Measurements from ENCODE around the gene DGAT2.

The DGAT2 gene, protein sequence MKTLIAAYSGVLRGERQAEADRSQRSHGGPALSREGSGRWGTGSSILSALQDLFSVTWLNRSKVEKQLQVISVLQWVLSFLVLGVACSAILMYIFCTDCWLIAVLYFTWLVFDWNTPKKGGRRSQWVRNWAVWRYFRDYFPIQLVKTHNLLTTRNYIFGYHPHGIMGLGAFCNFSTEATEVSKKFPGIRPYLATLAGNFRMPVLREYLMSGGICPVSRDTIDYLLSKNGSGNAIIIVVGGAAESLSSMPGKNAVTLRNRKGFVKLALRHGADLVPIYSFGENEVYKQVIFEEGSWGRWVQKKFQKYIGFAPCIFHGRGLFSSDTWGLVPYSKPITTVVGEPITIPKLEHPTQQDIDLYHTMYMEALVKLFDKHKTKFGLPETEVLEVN

DNA sequence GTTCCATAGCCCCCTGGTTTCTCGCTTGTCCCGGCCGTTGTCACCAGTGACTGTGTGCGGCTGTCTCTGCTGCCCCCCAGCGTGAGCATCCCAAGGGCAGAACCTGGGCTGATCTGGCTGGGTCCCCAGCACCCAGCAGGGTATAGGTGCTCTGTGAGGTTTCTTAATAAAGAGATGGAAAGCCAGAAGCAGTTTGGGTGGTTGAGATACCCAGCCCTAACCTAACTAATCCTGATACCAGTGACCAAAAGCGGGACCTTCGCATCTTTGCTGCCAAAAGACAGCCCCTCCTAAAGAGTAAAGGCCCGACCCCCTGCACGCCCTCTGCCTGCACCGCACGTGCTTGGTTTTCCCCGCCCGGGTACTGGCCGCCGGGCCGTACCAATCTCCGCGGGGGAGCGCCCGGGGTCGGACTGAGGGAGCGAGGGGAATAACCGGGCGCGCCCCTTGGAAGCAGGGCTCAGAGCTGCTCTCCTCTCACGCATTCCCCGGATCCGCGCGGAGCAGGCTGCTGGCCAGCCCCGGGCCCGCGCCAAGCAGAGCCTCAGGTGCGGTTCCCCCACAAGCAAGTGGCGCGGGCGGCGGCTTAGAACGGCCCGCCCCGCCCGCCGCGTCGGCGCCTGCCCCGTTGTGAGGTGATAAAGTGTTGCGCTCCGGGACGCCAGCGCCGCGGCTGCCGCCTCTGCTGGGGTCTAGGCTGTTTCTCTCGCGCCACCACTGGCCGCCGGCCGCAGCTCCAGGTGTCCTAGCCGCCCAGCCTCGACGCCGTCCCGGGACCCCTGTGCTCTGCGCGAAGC, at the start of gene DGAT2:
Gene DGAT2 (plus strand): TSS at position 667 of the 797 bp plus-strand sequence. CDS start 214 bp downstream, outside the sequence.
- in situ Hi-C loops (cut with HindIII; ENCODE audit: low pct_unique_long_range_greater_than_20kb, low sequenced_read_pairs), result no loop called here
- peak; percentile 80 to 87 for DNase-seq (ENCODE audit: low read depth in 1 of 2, low spot score in 1 of 2)
- TF ChIP-seq JUND (IDR thresholded peaks at IDR 0.05; ENCODE audit: low read depth), result no peak

DNA sequence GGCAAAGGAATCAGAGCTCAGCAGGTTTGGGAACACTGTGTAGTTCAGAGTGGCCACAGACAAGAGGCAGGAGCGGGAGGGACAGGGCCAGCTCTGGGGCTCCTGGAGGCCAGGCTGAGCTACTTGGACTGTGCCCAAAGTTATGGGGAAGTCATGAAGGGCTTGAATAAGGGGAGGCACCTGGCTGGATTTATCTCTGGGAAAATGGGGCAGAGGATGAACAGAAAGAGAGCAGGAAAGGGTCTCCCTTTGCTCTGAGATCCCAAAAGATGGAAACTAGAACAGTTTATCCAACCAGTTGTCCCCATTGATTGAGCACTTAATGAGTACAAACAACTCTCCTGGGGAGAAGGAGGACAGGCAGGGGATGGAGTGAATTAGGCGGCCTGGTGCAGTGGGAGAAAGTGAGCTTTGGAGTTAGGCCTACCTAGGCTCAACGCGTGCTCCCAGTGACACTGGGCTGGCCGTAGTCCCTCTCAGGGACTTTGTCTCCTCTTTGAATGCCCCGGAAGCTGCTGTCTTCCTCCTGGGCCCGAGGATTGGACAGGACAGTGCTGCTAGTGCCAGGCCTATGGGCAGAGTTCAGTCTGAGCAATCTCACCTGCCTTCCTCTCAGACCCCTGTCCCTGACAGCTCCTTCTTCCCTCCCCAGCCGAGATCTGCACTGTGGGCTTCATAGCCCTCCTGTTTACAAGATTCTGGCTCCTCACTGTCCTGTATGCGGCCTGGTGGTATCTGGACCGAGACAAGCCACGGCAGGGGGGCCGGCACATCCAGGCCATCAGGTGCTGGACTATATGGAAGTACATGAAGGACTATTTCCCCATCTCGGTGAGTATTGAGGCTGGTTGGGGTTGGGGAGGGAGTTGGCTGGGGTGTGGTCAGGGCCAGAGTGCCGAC, 49.0 kb upstream of the DGAT2 start:
- DNase-seq (ENCODE audit: low read depth in 1 of 2, low spot score in 1 of 2), result no peak
- in situ Hi-C loops (cut with HindIII; ENCODE audit: low pct_unique_long_range_greater_than_20kb, low sequenced_read_pairs), result no loop called here
- TF ChIP-seq JUND (IDR thresholded peaks at IDR 0.05; ENCODE audit: low read depth), result no peak

DNA sequence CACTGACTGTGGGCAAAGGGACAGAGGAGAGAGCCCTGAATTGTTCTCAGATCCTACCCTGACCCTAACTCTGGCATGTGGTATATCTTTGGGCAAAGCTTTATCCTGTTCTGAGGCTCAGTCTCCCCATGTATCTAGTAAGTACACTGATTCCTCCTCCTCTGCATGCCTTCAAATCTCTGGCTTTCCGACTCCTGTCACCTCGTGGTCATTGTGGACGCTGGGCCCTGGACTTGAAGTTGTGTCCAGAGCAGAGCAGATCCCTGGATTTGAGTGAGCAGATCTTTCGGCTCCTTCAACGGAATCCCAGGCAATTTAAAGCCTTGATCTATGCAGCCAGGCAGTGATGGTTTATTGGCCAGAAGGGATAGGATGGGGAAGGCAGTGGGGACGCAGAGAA, 47.9 kb upstream of the DGAT2 start:
- no peak for DNase-seq (ENCODE audit: low read depth in 1 of 2, low spot score in 1 of 2)
- TF ChIP-seq JUND (IDR thresholded peaks at IDR 0.05; ENCODE audit: low read depth), result no peak
- in situ Hi-C loops (cut with HindIII; ENCODE audit: low pct_unique_long_range_greater_than_20kb, low sequenced_read_pairs), result no loop called here

DNA sequence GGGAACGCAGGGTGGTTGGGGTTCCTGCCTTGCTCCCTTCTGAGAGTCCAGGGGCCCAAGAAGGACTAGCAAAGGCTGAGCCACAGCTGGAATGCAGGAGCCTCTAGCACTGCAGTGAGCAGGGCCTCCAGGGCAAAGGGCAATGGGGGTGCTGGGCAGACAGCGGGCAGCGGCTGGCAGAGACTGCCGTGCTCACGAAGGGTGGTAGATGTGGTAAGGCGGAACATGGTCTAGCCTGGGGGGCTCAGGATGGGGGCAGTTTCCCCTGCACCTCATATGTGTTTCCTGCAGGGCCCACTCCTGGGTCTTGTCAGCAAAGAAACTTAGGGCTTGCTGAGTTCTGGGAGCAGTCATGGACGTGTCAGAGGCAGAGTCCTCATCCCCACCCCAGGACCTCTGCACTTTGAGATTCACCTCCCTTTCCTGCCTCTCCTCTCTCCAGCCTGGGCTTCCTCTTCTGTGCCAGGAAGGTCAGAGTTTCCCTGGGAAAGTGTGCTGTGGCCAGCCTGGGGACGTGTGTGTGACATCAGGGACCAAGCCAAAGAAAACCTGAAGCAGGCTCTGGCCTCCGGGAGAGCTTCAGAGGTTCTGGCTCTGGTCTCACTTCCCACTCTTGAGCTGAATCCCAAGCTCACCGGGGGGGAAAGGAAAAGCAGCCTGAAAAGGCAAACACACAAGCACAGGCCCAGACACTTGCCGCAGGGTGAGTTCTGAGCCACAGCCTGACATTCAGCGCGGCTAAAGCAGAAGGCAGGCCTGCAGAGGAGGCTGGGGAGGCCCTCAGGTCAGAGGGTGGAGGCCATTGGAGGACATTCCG, 46.5 kb upstream of the DGAT2 start:
- in situ Hi-C loops (cut with HindIII; ENCODE audit: low pct_unique_long_range_greater_than_20kb, low sequenced_read_pairs), result no loop called here
- DNase-seq (ENCODE audit: low read depth in 1 of 2, low spot score in 1 of 2), result no peak
- no peak for TF ChIP-seq JUND (IDR thresholded peaks at IDR 0.05; ENCODE audit: low read depth)

DNA sequence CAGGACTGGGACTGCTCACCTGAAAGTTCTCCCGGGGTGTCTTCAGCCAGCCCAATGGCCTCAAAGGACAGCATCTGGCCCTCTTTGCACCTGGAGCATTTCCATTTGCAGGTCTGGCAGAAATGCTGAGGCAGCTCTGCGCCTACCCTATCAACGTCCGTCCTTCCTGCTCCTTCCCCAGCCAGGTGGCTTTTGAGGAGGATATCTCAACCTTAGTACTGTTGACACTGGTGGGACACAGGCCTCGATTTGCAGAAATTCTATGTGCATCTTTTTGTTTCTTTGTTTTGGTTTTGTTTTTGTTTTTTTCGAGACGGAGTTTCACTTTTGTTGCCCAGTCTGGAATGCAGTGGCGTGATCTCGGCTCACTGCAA, 45.9 kb upstream of the DGAT2 start:
- no peak for TF ChIP-seq JUND (IDR thresholded peaks at IDR 0.05; ENCODE audit: low read depth)
- DNase-seq (ENCODE audit: low read depth in 1 of 2, low spot score in 1 of 2), result no peak
- in situ Hi-C loops (cut with HindIII; ENCODE audit: low pct_unique_long_range_greater_than_20kb, low sequenced_read_pairs), result no loop called here

DNA sequence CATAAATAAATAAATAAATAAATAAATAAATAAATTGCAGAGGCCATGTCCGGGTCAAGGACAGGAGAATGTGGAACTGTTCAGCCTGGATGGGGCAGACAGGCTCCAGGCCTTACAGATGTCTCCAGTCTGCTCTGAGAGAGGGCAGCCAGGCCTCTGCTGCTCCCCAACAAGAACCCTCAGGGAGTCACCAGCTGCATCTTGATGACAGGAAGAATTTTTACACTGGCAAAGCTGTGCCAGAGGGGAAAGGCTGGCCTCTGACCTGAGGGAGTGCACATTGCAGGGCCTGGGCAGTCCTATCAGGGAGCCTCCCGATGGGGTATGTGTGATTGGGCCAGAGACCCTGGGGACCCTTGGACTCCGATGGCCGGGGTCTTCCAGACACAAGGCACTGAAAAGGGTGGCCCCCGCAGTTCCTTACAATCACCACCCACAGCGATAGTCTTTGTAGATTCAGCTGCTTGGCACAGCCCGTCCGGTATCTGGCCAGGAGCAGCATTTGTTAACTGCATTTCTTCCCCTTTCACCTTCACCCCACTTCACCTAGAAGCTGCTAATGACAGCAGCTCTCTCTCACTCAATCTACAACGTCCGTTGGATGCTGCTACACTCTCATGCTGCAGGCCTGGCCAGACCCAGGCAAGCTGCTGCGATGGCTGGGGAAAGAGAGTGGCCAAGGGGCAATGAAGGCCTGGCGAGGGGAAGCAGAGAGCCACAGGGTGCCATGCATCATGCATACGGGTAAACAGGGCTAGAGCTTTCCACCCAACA, 42.8 kb upstream of the DGAT2 start:
- TF ChIP-seq JUND (IDR thresholded peaks at IDR 0.05; ENCODE audit: low read depth), result no peak
- no peak for DNase-seq (ENCODE audit: low read depth in 1 of 2, low spot score in 1 of 2)
- in situ Hi-C loops (cut with HindIII; ENCODE audit: low pct_unique_long_range_greater_than_20kb, low sequenced_read_pairs), result no loop called here

DNA sequence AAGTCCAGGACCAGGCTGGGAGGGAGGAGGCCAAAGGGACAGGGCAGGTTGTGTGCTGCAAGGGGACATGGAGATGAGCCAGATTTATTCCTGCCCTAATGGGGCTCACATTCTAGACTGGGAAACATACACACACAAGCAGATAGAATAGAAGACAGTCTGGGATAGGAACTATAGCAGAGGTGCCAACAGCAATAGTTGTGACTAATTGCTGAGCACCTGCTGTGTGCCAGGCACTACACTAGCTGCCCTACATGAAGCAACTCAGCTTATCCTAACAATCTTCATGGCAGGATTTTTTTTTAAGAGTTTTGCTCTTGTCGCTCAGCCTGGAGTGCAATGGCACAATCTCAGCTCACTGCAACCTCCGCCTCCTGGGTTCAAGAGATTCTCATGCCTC, 39.6 kb upstream of the DGAT2 start:
- no peak for DNase-seq (ENCODE audit: low read depth in 1 of 2, low spot score in 1 of 2)
- TF ChIP-seq JUND (IDR thresholded peaks at IDR 0.05; ENCODE audit: low read depth), result no peak
- in situ Hi-C loops (cut with HindIII; ENCODE audit: low pct_unique_long_range_greater_than_20kb, low sequenced_read_pairs), result no loop called here

DNA sequence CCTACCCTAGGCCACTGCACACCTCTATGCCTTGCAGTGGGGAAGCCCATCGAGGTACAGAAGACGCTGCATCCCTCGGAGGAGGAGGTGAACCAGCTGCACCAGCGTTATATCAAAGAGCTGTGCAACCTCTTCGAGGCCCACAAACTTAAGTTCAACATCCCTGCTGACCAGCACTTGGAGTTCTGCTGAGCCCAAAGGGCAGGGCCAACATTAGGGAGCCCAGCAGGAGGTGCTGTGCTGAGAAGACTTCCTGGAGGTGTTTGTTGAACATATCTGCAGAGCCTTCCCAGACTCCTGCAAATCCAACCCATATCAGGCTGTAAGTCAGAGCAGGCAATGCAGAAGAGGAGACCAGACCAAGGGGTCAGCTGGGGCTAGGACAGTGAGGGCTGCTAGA, 37.5 kb upstream of the DGAT2 start:
- no peak for DNase-seq (ENCODE audit: low read depth in 1 of 2, low spot score in 1 of 2)
- TF ChIP-seq JUND (IDR thresholded peaks at IDR 0.05; ENCODE audit: low read depth), result no peak
- in situ Hi-C loops (cut with HindIII; ENCODE audit: low pct_unique_long_range_greater_than_20kb, low sequenced_read_pairs), result no loop called here

DNA sequence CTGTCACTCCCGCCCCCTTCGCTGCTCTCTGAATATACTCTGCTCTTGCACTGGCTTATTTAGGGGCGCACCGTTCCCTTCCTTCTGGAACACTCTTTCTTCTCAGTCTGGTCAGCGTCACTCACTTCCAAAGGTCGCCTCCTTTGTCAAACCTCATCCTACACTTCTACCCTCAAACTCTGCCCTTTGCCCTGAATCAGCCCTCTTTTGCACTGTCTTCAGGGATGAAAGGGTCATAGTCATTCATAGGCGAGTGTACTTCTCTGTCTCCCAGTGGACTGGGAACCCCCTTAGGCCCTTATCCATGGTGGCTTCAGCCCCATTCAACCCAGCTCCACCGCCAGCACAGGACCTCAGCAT, 35.5 kb upstream of the DGAT2 start:
- no peak for DNase-seq (ENCODE audit: low read depth in 1 of 2, low spot score in 1 of 2)
- no peak for TF ChIP-seq JUND (IDR thresholded peaks at IDR 0.05; ENCODE audit: low read depth)
- in situ Hi-C loops (cut with HindIII; ENCODE audit: low pct_unique_long_range_greater_than_20kb, low sequenced_read_pairs), result no loop called here

DNA sequence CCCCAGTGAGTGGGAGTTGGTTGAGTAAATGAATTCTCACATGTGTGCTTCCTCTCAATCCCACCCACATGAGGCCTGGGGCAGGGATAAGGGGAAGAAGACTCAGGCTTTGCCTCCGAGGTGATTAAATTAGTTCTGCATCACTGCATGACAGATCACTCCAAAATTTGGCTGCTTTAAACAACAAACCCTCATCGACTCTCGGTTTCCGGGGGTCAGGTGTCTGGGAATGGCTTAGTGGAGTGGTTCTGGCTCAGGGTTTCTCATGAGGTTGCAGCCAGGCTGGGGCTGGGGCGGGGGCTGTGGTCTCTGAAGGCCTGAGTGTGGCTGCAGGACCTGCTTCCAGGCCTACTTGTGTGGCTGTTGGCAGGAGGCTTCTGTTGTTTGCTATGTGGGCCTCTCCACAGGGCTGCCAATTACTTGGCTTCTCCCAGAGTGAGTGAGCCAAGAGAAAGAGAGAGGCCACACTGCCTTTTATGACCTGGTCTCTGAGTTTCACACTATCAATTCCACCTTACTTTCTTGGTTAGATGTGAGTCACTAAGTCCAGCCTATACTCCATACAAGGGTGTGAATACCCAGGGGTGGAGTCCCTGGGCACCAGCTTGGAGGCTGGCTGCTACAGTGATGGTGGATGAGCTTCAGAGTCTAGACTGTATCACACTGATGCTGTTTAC, 35.0 kb upstream of the DGAT2 start:
- DNase-seq (ENCODE audit: low read depth in 1 of 2, low spot score in 1 of 2), result no peak
- in situ Hi-C loops (cut with HindIII; ENCODE audit: low pct_unique_long_range_greater_than_20kb, low sequenced_read_pairs), result no loop called here
- TF ChIP-seq JUND (IDR thresholded peaks at IDR 0.05; ENCODE audit: low read depth), result no peak
